CD14-positive monocyte (primary cell): ENCODE results near the gene GAS6. TPM values are rescaled to one million over a fixed set of nuclear protein-coding genes. Genes with fewer than 3 reads are reported as not detected.

Experiments used
- DNase-seq, 3 donors: peaks; one replicate each; pipeline ENCODE4 v3.0.0-alpha.2; 2011 to 2022
- H2AFZ ChIP-seq: 2 replicates; pipeline ENCODE4 v1.6.0; 2012; ENCODE audit warnings: mild to moderate bottlenecking, low read depth, low read length, inconsistent platforms; ENCODE audit not compliant: insufficient read depth, poor library complexity, severe bottlenecking
- H3K27ac ChIP-seq, 2 donors: 1 replicate in 1 of 2; 2 replicates in 1 of 2; pipeline ENCODE4 v1.5.1; 2012 to 2013; ENCODE audit warnings: low read length in 2 of 2, control low read depth in 1 of 2, inconsistent platforms in 1 of 2, low read depth in 1 of 2, mild to moderate bottlenecking in 1 of 2
- H3K27me3 ChIP-seq, 2 donors: one replicate each; pipeline versions ENCODE4 v1.6.0 to v1.6.1; 2011 to 2013; ENCODE audit warnings: low read length in 2 of 2; ENCODE audit not compliant: control insufficient read depth in 2 of 2, insufficient read depth in 2 of 2
- H3K36me3 ChIP-seq, 2 donors: replicated peaks in 1 of 2; 1 replicate in 1 of 2; 2 replicates in 1 of 2; pipeline versions ENCODE4 v1.5.1 to v1.6.1; 2012 to 2013; ENCODE audit warnings: low read length in 2 of 2, control low read depth in 1 of 2, inconsistent platforms in 1 of 2, mild to moderate bottlenecking in 1 of 2; ENCODE audit not compliant: insufficient read depth in 2 of 2, control insufficient read depth in 1 of 2
- H3K4me1 ChIP-seq, 2 donors: 1 replicate in 1 of 2; 2 replicates in 1 of 2; pipeline versions ENCODE4 v1.5.1 to v1.6.1; 2012 to 2013; ENCODE audit warnings: low read length in 2 of 2, control low read depth in 1 of 2, inconsistent platforms in 1 of 2, mild to moderate bottlenecking in 1 of 2, moderate library complexity in 1 of 2; ENCODE audit not compliant: insufficient read depth in 2 of 2, control insufficient read depth in 1 of 2
- H3K4me2 ChIP-seq: replicated peaks from 2 replicates; pipeline ENCODE3; 2012; ENCODE audit warnings: low read length, moderate library complexity, mild to moderate bottlenecking; ENCODE audit not compliant: poor library complexity, severe bottlenecking; ENCODE audit errors: extremely low read depth
- H3K4me3 ChIP-seq, 3 experiments: fragments of 200-600 bp in 1 of 3; sonication (generic) in 1 of 3; replicated peaks in 1 of 3; 1 replicate in 2 of 3; 2 replicates in 1 of 3; pipeline ENCODE4 v1.5.1; 2011 to 2013; ENCODE audit warnings: low read length in 3 of 3, mild to moderate bottlenecking in 3 of 3, control low read depth in 2 of 3, low read depth in 2 of 3, inconsistent platforms in 1 of 3, moderate library complexity in 1 of 3
- H3K79me2 ChIP-seq: 2 replicates; pipeline ENCODE4 v1.6.0; 2012; ENCODE audit warnings: mild to moderate bottlenecking, control low read depth, inconsistent platforms, low read length, moderate library complexity; ENCODE audit not compliant: insufficient read depth
- H3K9ac ChIP-seq: 2 replicates; pipeline ENCODE4 v1.6.0; 2017; ENCODE audit warnings: low read length, mild to moderate bottlenecking; ENCODE audit not compliant: insufficient read depth, poor library complexity, severe bottlenecking
- H3K9me3 ChIP-seq, 2 donors: replicated peaks in 1 of 2; 1 replicate in 1 of 2; 2 replicates in 1 of 2; pipeline versions ENCODE4 v1.5.1 to v1.6.1; 2012 to 2013; ENCODE audit warnings: low read length in 2 of 2, control low read depth in 1 of 2; ENCODE audit not compliant: control insufficient read depth in 1 of 2, insufficient read depth in 1 of 2
- H4K20me1 ChIP-seq: 2 replicates; pipeline ENCODE4 v1.6.0; 2012; ENCODE audit warnings: mild to moderate bottlenecking, low read length, control low read depth, moderate library complexity; ENCODE audit not compliant: insufficient read depth
- H3K27ac Mint-ChIP-seq, 7 donors: one replicate each; pipeline ENCODE4 v1.8.0; 2020; ENCODE audit warnings: mild to moderate bottlenecking in 7 of 7, mixed read lengths in 7 of 7, moderate library complexity in 6 of 7, inconsistent platforms in 2 of 7
- H3K27me3 Mint-ChIP-seq, 3 donors: one replicate each; pipeline ENCODE4 v1.8.0; 2021 to 2022; ENCODE audit warnings: low read depth in 3 of 3, mild to moderate bottlenecking in 3 of 3, mixed read lengths in 3 of 3, moderate library complexity in 3 of 3, inconsistent platforms in 1 of 3
- H3K36me3 Mint-ChIP-seq, 2 donors: one replicate each; pipeline ENCODE4 v1.8.0; 2020; ENCODE audit warnings: mixed read lengths in 2 of 2, inconsistent platforms in 1 of 2, mild to moderate bottlenecking in 1 of 2
- H3K4me1 Mint-ChIP-seq: one replicate; pipeline ENCODE4 v1.8.0; 2020; ENCODE audit warnings: mild to moderate bottlenecking, mixed read lengths
- H3K4me3 Mint-ChIP-seq, 2 donors: one replicate each; pipeline ENCODE4 v1.8.0; 2020; ENCODE audit warnings: mild to moderate bottlenecking in 2 of 2, mixed read lengths in 2 of 2, moderate library complexity in 1 of 2
- H3K9me3 Mint-ChIP-seq, 7 donors: one replicate each; pipeline ENCODE4 v1.8.0; 2020 to 2022; ENCODE audit warnings: mixed read lengths in 7 of 7, mild to moderate bottlenecking in 6 of 7, moderate library complexity in 6 of 7, inconsistent platforms in 2 of 7
- WGBS: methylation state at CpG from one replicate; pipeline ENCODE4 v1.1.5; 2013; ENCODE audit warnings: missing lambda C conversion rate; ENCODE audit not compliant: insufficient coverage; 5-methylcytosine and 5-hydroxymethylcytosine counted together
- intact Hi-C, 2 donors: fragments of 100-400 bp; cut with micrococcal nuclease; formaldehyde crosslinking; loops; one replicate each; pipeline versions ENCODE4 v1.15.0 to v1.15.1; 2023
- polyA plus RNA-seq, 3 donors: library from polyadenylated mRNA; depleted of rRNA in 1 of 3; unstranded in 2 of 3; stranded (reverse) in 1 of 3; fragments of 300-500 nt in 2 of 3; fragments of >200 nt in 1 of 3; fragmentation: Illumina TruSeq in 2 of 3; gene quantifications; 1 replicate in 2 of 3; 2 replicates in 1 of 3; pipeline ENCODE4 v1.2.3, GENCODE V29; 2012 to 2021
- TF ChIP-seq, protein P1 (sequence below): fragments of 200-600 bp; IDR thresholded peaks from one replicate; pipeline ENCODE4 v1.8.0; 2022; ENCODE audit warnings: antibody characterized with exemption, mild to moderate bottlenecking

The GAS6 gene
- polyA plus RNA-seq, 3 donors, result 1.8 to 7.5 (median 1.9) TPM

- no peak overlapping the region for H3K4me2 ChIP-seq
- no peaks in the 10 kb centered on the region for H3K4me1 ChIP-seq
- H3K79me2 ChIP-seq, result no peaks in the 10 kb centered on the region
- Mint-ChIP-seq H3K4me1 (no peaks in the 10 kb centered on the region), H3K27me3 (peaks cover 0 to 2% (median 0%) of the 10 kb centered on the region in 3 donors), H3K36me3 (peaks cover 35 to 75% of the 10 kb centered on the region in 2 donors), H3K4me3 (no peak overlapping the region), H3K9me3 (peaks cover 21 to 84% (median 43%) of the 10 kb centered on the region in 7 donors), H3K27ac (peak overlapping the region in 1 of 7 donors; percentile 81)
- H2AFZ ChIP-seq, result no peak overlapping the region
- TF ChIP-seq, protein P1, sequence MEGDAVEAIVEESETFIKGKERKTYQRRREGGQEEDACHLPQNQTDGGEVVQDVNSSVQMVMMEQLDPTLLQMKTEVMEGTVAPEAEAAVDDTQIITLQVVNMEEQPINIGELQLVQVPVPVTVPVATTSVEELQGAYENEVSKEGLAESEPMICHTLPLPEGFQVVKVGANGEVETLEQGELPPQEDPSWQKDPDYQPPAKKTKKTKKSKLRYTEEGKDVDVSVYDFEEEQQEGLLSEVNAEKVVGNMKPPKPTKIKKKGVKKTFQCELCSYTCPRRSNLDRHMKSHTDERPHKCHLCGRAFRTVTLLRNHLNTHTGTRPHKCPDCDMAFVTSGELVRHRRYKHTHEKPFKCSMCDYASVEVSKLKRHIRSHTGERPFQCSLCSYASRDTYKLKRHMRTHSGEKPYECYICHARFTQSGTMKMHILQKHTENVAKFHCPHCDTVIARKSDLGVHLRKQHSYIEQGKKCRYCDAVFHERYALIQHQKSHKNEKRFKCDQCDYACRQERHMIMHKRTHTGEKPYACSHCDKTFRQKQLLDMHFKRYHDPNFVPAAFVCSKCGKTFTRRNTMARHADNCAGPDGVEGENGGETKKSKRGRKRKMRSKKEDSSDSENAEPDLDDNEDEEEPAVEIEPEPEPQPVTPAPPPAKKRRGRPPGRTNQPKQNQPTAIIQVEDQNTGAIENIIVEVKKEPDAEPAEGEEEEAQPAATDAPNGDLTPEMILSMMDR, result no peak
- H3K9ac ChIP-seq, result no peak overlapping the region
- no peak overlapping the region for H3K27ac ChIP-seq
- H4K20me1 ChIP-seq, result no peaks in the 10 kb centered on the region
- H3K36me3 ChIP-seq, result peaks cover 4 to 25% of the 10 kb centered on the region in 2 donors
- H3K27me3 ChIP-seq, result no peaks in the 10 kb centered on the region
- H3K4me3 ChIP-seq, result no peak overlapping the region
- WGBS, result 97% methylated on average over 44 of the region's 45 CpGs
- peaks cover 41 to 89% of the 10 kb centered on the region in 2 donors for H3K9me3 ChIP-seq
- intact Hi-C loops, result no loop called here
- no peak for DNase-seq
Measured at GRCh38 chr13:113822956-113823744, 40.7 kb downstream of the GAS6 start.

- Histone ChIP-seq H3K9me3 (peaks cover 41 to 82% of the 10 kb centered on the region in 2 donors), H3K36me3 (peaks cover 4 to 20% of the 10 kb centered on the region in 2 donors), H3K79me2 (no peaks in the 10 kb centered on the region), H3K4me1 (no peaks in the 10 kb centered on the region), H3K4me3 (no peak overlapping the region), H4K20me1 (no peaks in the 10 kb centered on the region), H3K27me3 (no peaks in the 10 kb centered on the region), H2AFZ (no peak overlapping the region), H3K27ac (no peak overlapping the region), H3K4me2 (no peak overlapping the region), H3K9ac (no peak overlapping the region)
- H3K27ac Mint-ChIP-seq, result no peak overlapping the region
- peaks cover 0 to 2% (median 0%) of the 10 kb centered on the region in 3 donors for H3K27me3 Mint-ChIP-seq
- peaks cover 30 to 68% of the 10 kb centered on the region in 2 donors for H3K36me3 Mint-ChIP-seq
- H3K4me1 Mint-ChIP-seq, result peaks cover 3% of the 10 kb centered on the region
- H3K9me3 Mint-ChIP-seq, result peaks cover 21 to 83% (median 47%) of the 10 kb centered on the region in 7 donors
- 99% methylated on average over 10 of the region's 12 CpGs for WGBS
- no peak overlapping the region for H3K4me3 Mint-ChIP-seq
- TF ChIP-seq, protein P1, result no peak
- no peak for DNase-seq
- intact Hi-C loops, result no loop called here
Measured at GRCh38 chr13:113822266-113822665, 41.6 kb downstream of the GAS6 start.
